HG02870 (cell line): ENCODE data around the gene SETX.

Experiments
- ATAC-seq: cut with Tn5 transposase; IDR thresholded peaks from one replicate; pipeline ENCODE4 v1.9.1; 2021; ENCODE audit warnings: mild to moderate bottlenecking, moderate library complexity; ENCODE audit not compliant: unreplicated experiment

The SETX gene

GRCh38 chr9:132356324-132356924 lies 1.6 kb upstream of the SETX start:
- ATAC-seq = no peak

- no peak for ATAC-seq
Measured at GRCh38 chr9:132351404-132352045, 3.3 kb downstream of the SETX start.

- no peak for ATAC-seq
Measured at GRCh38 chr9:132350861-132351315, 3.9 kb downstream of the SETX start.

GRCh38 chr9:132348676-132349075 lies 6.1 kb downstream of the SETX start:
- no peak for ATAC-seq

GRCh38 chr9:132346177-132346576 lies 8.6 kb downstream of the SETX start:
- ATAC-seq = no peak

- no peak for ATAC-seq
Measured at GRCh38 chr9:132341177-132341840, 13.5 kb downstream of the SETX start.

GRCh38 chr9:132334364-132334763 lies 20.4 kb downstream of the SETX start:
- ATAC-seq = no peak

GRCh38 chr9:132333556-132333955 lies 21.2 kb downstream of the SETX start:
- ATAC-seq = no peak

- no peak for ATAC-seq
Measured at GRCh38 chr9:132328580-132328979, 26.2 kb downstream of the SETX start.

- ATAC-seq = no peak
Measured at GRCh38 chr9:132327537-132327936, 27.2 kb downstream of the SETX start.

- no peak for ATAC-seq
Measured at GRCh38 chr9:132324425-132324824, 30.4 kb downstream of the SETX start.

GRCh38 chr9:132319421-132320110 lies 35.2 kb downstream of the SETX start:
- ATAC-seq = no peak

GRCh38 chr9:132312873-132313272 lies 41.9 kb downstream of the SETX start:
- no peak for ATAC-seq

- ATAC-seq = no peak
Measured at GRCh38 chr9:132312426-132312825, 42.4 kb downstream of the SETX start.

GRCh38 chr9:132311978-132312377 lies 42.8 kb downstream of the SETX start:
- no peak for ATAC-seq

- ATAC-seq = no peak
Measured at GRCh38 chr9:132309056-132309455, 45.7 kb downstream of the SETX start.

- ATAC-seq = no peak
Measured at GRCh38 chr9:132301521-132301920, 53.3 kb downstream of the SETX start.

GRCh38 chr9:132299221-132299620 lies 55.6 kb downstream of the SETX start:
- no peak for ATAC-seq

- no peak for ATAC-seq
Measured at GRCh38 chr9:132295181-132295580, 59.6 kb downstream of the SETX start.

GRCh38 chr9:132293145-132293721 lies 61.6 kb downstream of the SETX start:
- ATAC-seq = no peak

- ATAC-seq = no peak
Measured at GRCh38 chr9:132288966-132289365, 65.8 kb downstream of the SETX start.
